MCF 10A (cell line): ENCODE results near the gene GGA2. TPM values are rescaled to one million over a fixed set of nuclear protein-coding genes. Genes with fewer than 3 reads are reported as not detected.

ENCODE experiments used
- BruUV-seq: library from RNA; stranded (reverse); fragments of 400-500 nt; replicated peaks from 2 replicates; lab custom pipeline; 2021; lab: Mats Ljungman, UMichigan
- CTCF ChIA-PET: fragments of 300-600 bp; sonication (Branson Sonifier 250); formaldehyde crosslinking; extraction: SDS; loops from one replicate; lab custom pipeline; 2021; ENCODE audit warnings: antibody characterized with exemption, inconsistent platforms; lab: Yijun Ruan, JAX
- POLR2A ChIA-PET: fragments of 300-600, 350-650 bp; sonication (Branson Sonifier 250); formaldehyde crosslinking; extraction: SDS; loops from one replicate; lab custom pipeline; 2020; ENCODE audit warnings: antibody characterized with exemption, inconsistent platforms; lab: Yijun Ruan, JAX
- DNase-seq: peaks from one replicate; pipeline ENCODE4 v3.0.0-alpha.2; 2018; ENCODE audit not compliant: unreplicated experiment
- H3K27ac Mint-ChIP-seq: one replicate; pipeline ENCODE4 v1.8.0; 2022; ENCODE audit warnings: mild to moderate bottlenecking, low read depth, mixed read lengths; ENCODE audit not compliant: unreplicated experiment
- H3K27me3 Mint-ChIP-seq: one replicate; pipeline ENCODE4 v1.8.0; 2022; ENCODE audit warnings: mixed read lengths; ENCODE audit not compliant: insufficient read depth, unreplicated experiment
- H3K36me3 Mint-ChIP-seq: one replicate; pipeline ENCODE4 v1.8.0; 2022; ENCODE audit warnings: mild to moderate bottlenecking, moderate library complexity, mixed read lengths; ENCODE audit not compliant: insufficient read depth, unreplicated experiment
- H3K4me1 Mint-ChIP-seq: one replicate; pipeline ENCODE4 v1.8.0; 2022; ENCODE audit warnings: mixed read lengths; ENCODE audit not compliant: insufficient read depth, unreplicated experiment
- H3K4me3 Mint-ChIP-seq: one replicate; pipeline ENCODE4 v1.8.0; 2022; ENCODE audit warnings: mild to moderate bottlenecking, moderate library complexity, mixed read lengths; ENCODE audit not compliant: unreplicated experiment
- H3K9me3 Mint-ChIP-seq: one replicate; pipeline ENCODE4 v1.8.0; 2022; ENCODE audit warnings: mixed read lengths; ENCODE audit not compliant: unreplicated experiment
- CTCF ChIP-seq: fragments of 200-600 bp; IDR thresholded peaks from one replicate; pipeline ENCODE4 v1.8.0; 2022; ENCODE audit warnings: antibody characterized with exemption, mild to moderate bottlenecking; ENCODE audit not compliant: unreplicated experiment
- intact Hi-C: fragments of 100-400 bp; cut with micrococcal nuclease; formaldehyde crosslinking; loops from 2 replicates; pipeline ENCODE4 v1.14.1; 2022
- total RNA-seq: library from RNA; stranded (reverse); gene quantifications from 2 replicates; pipeline ENCODE4 v1.2.3, GENCODE V29; 2022

GGA2 gene
- total RNA-seq, 1 experiment from 2014 or later = 22.2 TPM

GRCh38 chr16:23434380-23434779 lies 75.9 kb downstream of the GGA2 start:
- peak; percentile 84 for TF ChIP-seq CTCF
- intact Hi-C loops = loop anchor here (1.0 to 10.0 kb wide), 4 partner anchors 140 to 535 kb away; partner anchors contain the start of gene SCNN1G
- CTCF ChIA-PET = interaction anchor here (0.6 to 6.9 kb wide), 85 partner anchors 9 to 1073 kb away, joined by 3 to 516 read pairs (median 5); partner anchors contain the start of genes COG7, DCTN5, PALB2 and SCNN1B
- POLR2A ChIA-PET = interaction anchor here (0.5 to 5.4 kb wide), 18 partner anchors 10 to 343 kb away, joined by 3 to 66 read pairs (median 3); partner anchors contain the start of gene SCNN1G
- H3K27ac Mint-ChIP-seq = no peak overlapping the region
- no peaks in the 10 kb centered on the region for H3K9me3 Mint-ChIP-seq
- no peaks in the 10 kb centered on the region for H3K4me1 Mint-ChIP-seq
- BruUV-seq = no TSS peak
- H3K36me3 Mint-ChIP-seq = peaks cover 59% of the 10 kb centered on the region
- H3K27me3 Mint-ChIP-seq = no peaks in the 10 kb centered on the region
- H3K4me3 Mint-ChIP-seq = no peak overlapping the region
- DNase-seq = peak; percentile 91

GRCh38 chr16:23433261-23433920 lies 76.9 kb downstream of the GGA2 start:
- DNase-seq = no peak
- CTCF ChIA-PET = interaction anchor here (0.5 to 6.9 kb wide), 67 partner anchors 8 to 1069 kb away, joined by 3 to 516 read pairs (median 5); partner anchors contain the start of genes COG7, DCTN5, PALB2 and SCNN1B
- BruUV-seq = no TSS peak
- Mint-ChIP-seq H3K36me3 (peaks cover 51% of the 10 kb centered on the region), H3K4me3 (no peak overlapping the region), H3K4me1 (no peaks in the 10 kb centered on the region), H3K9me3 (no peaks in the 10 kb centered on the region), H3K27me3 (no peaks in the 10 kb centered on the region), H3K27ac (no peak overlapping the region)
- POLR2A ChIA-PET = interaction anchor here (0.9 to 5.4 kb wide), 11 partner anchors 9 to 254 kb away, joined by 3 to 66 read pairs (median 5); partner anchors contain the start of gene SCNN1G
- intact Hi-C loops = loop anchor here (5.0 to 10.0 kb wide), 2 partner anchors 139 to 371 kb away; no protein-coding TSS in a partner anchor
- no peak for TF ChIP-seq CTCF

- CTCF ChIA-PET = interaction anchor here (0.5 to 6.9 kb wide), 28 partner anchors 7 to 295 kb away, joined by 3 to 516 read pairs (median 7); partner anchors contain the start of genes COG7 and SCNN1G
- intact Hi-C loops = loop anchor here (5.0 to 10.0 kb wide), 2 partner anchors 138 to 370 kb away; no protein-coding TSS in a partner anchor
- H3K27me3 Mint-ChIP-seq = no peaks in the 10 kb centered on the region
- peak; percentile 35 for DNase-seq
- no peaks in the 10 kb centered on the region for H3K9me3 Mint-ChIP-seq
- no peak for TF ChIP-seq CTCF
- no peak overlapping the region for H3K4me3 Mint-ChIP-seq
- no TSS peak for BruUV-seq
- POLR2A ChIA-PET = interaction anchor here (1.3 to 5.4 kb wide), 4 partner anchors 8 to 249 kb away, joined by 4 to 66 read pairs (median 26); partner anchors contain the start of gene SCNN1G
- peak overlapping the region; percentile 27 for H3K27ac Mint-ChIP-seq
- H3K36me3 Mint-ChIP-seq = peaks cover 53% of the 10 kb centered on the region
- H3K4me1 Mint-ChIP-seq = no peaks in the 10 kb centered on the region
These were observed 77.8 kb downstream of the GGA2 start for GRCh38 chr16:23432176-23433128.
